GM12892 (cell line): ENCODE data around the gene SPATA33.

ENCODE experiments used
- POLR2A ChIP-seq: IDR thresholded peaks from 2 replicates; pipeline ENCODE4 v1.6.1; 2011; ENCODE audit warnings: low read depth, low read length, control low read depth
- POLR2AphosphoS5 ChIP-seq: IDR thresholded peaks from 2 replicates; pipeline ENCODE4 v1.6.1; 2011; ENCODE audit warnings: low read depth, low read length, control low read depth
- TAF1 ChIP-seq: IDR thresholded peaks from 2 replicates; pipeline ENCODE4 v1.6.1; 2011; ENCODE audit warnings: low read depth, mild to moderate bottlenecking, control low read depth, low read length, borderline replicate concordance

DNA sequence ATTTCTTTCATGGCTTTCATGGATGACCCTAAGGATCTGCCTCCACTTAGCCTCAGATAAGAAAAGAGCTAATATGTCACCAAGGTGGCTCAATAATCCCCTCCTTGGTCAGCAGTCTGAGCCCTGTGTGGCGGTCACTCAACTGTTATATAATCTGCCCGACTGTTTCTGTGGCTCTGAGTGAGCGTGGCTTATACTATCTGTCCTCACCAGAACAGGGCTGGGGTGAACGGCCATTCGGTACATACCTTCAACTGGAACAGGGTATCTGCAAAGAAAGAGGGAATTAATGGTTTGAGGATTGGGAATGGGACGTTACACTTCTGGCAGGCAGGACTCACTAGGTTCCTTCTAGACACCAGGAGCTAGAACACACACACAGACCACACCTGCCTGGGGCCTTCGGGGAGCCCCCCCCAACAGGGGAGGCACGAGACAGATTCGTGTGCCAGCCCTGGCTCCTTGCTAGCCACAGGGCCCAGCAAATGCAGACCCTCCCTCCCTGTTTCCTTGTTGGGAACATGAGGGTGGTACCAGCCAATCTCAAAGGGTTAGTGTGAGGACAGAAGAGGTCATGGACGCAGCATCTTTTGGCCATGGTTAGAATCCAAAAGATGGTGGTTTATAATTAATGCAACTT, 3.9 kb upstream of the SPATA33 start:
- TF ChIP-seq POLR2A (no peak), TAF1 (no peak), POLR2AphosphoS5 (no peak)
